Endothelial cell of umbilical vein (primary cell): Measurements from ENCODE around the gene SLC9C2. TPM values are rescaled to one million over a fixed set of nuclear protein-coding genes. Genes with fewer than 3 reads are reported as not detected.
"Not testable (repeated sequence)": the region's sequence is repeated elsewhere in the genome, so short reads cannot be mapped to it uniquely, and the experiment has no call there.

ENCODE experiments used
- BruUV-seq: library from RNA; stranded (reverse); fragments of 400-500 nt; replicated peaks from 2 replicates; lab custom pipeline; 2021; lab: Mats Ljungman, UMichigan
- CTCF ChIA-PET: fragments of 300-600, 350-600 bp; sonication (Branson Sonifier 250); formaldehyde crosslinking; loops from one replicate; lab custom pipeline; 2021; ENCODE audit warnings: antibody characterized with exemption, inconsistent platforms; lab: Charles Lee
- POLR2A ChIA-PET: fragments of 300-600, 350-600 bp; sonication (Branson Sonifier 250); formaldehyde crosslinking; loops from one replicate; lab custom pipeline; 2021; ENCODE audit warnings: antibody characterized with exemption, inconsistent platforms; lab: Charles Lee
- DNase-seq: peaks from one replicate; pipeline ENCODE4 v3.0.0-alpha.2; 2011; ENCODE audit warnings: low read depth, low spot score
- FAIRE-seq: peaks from 2 replicates; lab custom pipeline; 2011; peaks lifted over from hg19 to GRCh38; lab: Jason Lieb, UNC
- H2AFZ ChIP-seq: 2 replicates; pipeline ENCODE4 v1.6.0; 2012; ENCODE audit warnings: low read depth, low read length, control low read depth, inconsistent platforms
- H3K27ac ChIP-seq: 2 replicates; pipeline ENCODE4 v1.5.1; 2011; ENCODE audit warnings: low read depth, mild to moderate bottlenecking, control low read depth, low read length, moderate library complexity; ENCODE audit not compliant: insufficient read depth
- H3K27me3 ChIP-seq, 2 experiments: 2 replicates each; pipeline versions ENCODE4 v1.6.0 to v1.6.1; 2011; ENCODE audit warnings: low read length in 2 of 2, mixed read lengths in 1 of 2; ENCODE audit not compliant: control insufficient read depth in 2 of 2, insufficient read depth in 2 of 2
- H3K36me3 ChIP-seq, 2 experiments: 2 replicates in 1 of 2; 3 replicates in 1 of 2; pipeline ENCODE4 v1.5.1; 2011; ENCODE audit warnings: low read length in 2 of 2, mild to moderate bottlenecking in 1 of 2, moderate library complexity in 1 of 2; ENCODE audit not compliant: control insufficient read depth in 2 of 2, insufficient read depth in 2 of 2; ENCODE audit errors: extremely low read depth in 1 of 2
- H3K4me1 ChIP-seq: 3 replicates; pipeline ENCODE4 v1.5.1; 2011; ENCODE audit warnings: mild to moderate bottlenecking, low read length; ENCODE audit not compliant: control insufficient read depth, insufficient read depth; ENCODE audit errors: extremely low read depth
- H3K4me2 ChIP-seq: 2 replicates; pipeline ENCODE4 v1.6.1; 2011; ENCODE audit warnings: low read length, control low read depth, mixed read lengths; ENCODE audit not compliant: insufficient read depth
- H3K4me3 ChIP-seq, 3 experiments: fragments of 200-600 bp in 1 of 3; sonication (generic), shearing (Covaris generic) in 1 of 3; replicated peaks in 1 of 3; 2 replicates each; pipeline ENCODE4 v1.5.1; 2011 to 2016; ENCODE audit warnings: control low read depth in 3 of 3, low read length in 3 of 3, mild to moderate bottlenecking in 2 of 3, inconsistent platforms in 1 of 3, low read depth in 1 of 3, moderate library complexity in 1 of 3; ENCODE audit not compliant: insufficient read depth in 1 of 3
- H3K79me2 ChIP-seq: 2 replicates; pipeline ENCODE4 v1.6.0; 2012; ENCODE audit warnings: low read length, inconsistent platforms; ENCODE audit not compliant: control insufficient read depth, insufficient read depth
- H3K9ac ChIP-seq: replicated peaks from 2 replicates; pipeline ENCODE3; 2011; ENCODE audit warnings: low read length, control low read depth; ENCODE audit not compliant: insufficient read depth; ENCODE audit errors: extremely low read depth
- H3K9me1 ChIP-seq: replicated peaks from 3 replicates; pipeline ENCODE4 v1.6.0; 2011; ENCODE audit warnings: mild to moderate bottlenecking, low read length; ENCODE audit not compliant: control insufficient read depth, insufficient read depth; ENCODE audit errors: extremely low read depth
- H3K9me3 ChIP-seq: replicated peaks from 2 replicates; pipeline ENCODE4 v1.5.1; 2012; ENCODE audit warnings: low read length, inconsistent platforms; ENCODE audit not compliant: control insufficient read depth, insufficient read depth
- H4K20me1 ChIP-seq: replicated peaks from 2 replicates; pipeline ENCODE3; 2011; ENCODE audit warnings: mild to moderate bottlenecking, low read length; ENCODE audit not compliant: control insufficient read depth, insufficient read depth; ENCODE audit errors: extremely low read depth
- EZH2 ChIP-seq: IDR thresholded peaks from 2 replicates; pipeline ENCODE4 v1.6.1; 2012; ENCODE audit warnings: borderline replicate concordance, low read depth, mild to moderate bottlenecking, moderate library complexity, low read length, inconsistent platforms; ENCODE audit not compliant: severe bottlenecking
- GATA2 ChIP-seq: IDR thresholded peaks from 2 replicates; pipeline ENCODE4 v1.7.0; 2011; ENCODE audit warnings: low read depth, mild to moderate bottlenecking, moderate library complexity, mixed read lengths, low read length; ENCODE audit not compliant: insufficient read length, insufficient read depth
- JUN ChIP-seq: IDR thresholded peaks from 2 replicates; pipeline ENCODE4 v1.6.1; 2011; ENCODE audit warnings: borderline replicate concordance, low read depth; ENCODE audit not compliant: insufficient read length, insufficient read depth
- POLR2A ChIP-seq: IDR thresholded peaks from 2 replicates; pipeline ENCODE4 v1.6.1; 2012; ENCODE audit warnings: low read depth, mild to moderate bottlenecking, control low read depth, low read length
- POLR2AphosphoS5 ChIP-seq: IDR thresholded peaks from 2 replicates; pipeline ENCODE4 v1.6.1; 2012; ENCODE audit warnings: low read depth, mild to moderate bottlenecking, control low read depth, low read length, moderate library complexity; ENCODE audit not compliant: insufficient read depth
- dilution Hi-C: fragments of 300-500 bp; cut with MboI; formaldehyde crosslinking; loops from one replicate; pipeline ENCODE4 v1.15.0; 2019; ENCODE audit warnings: low sequenced_read_pairs; ENCODE audit not compliant: extremely low pct_ligation_motif_present
- intact Hi-C: fragments of 100-400 bp; cut with micrococcal nuclease; formaldehyde crosslinking; loops from one replicate; pipeline ENCODE4 v1.10.0; 2022
- polyA plus RNA-seq, 4 experiments: library from polyadenylated mRNA; depleted of rRNA in 3 of 4; stranded (reverse) in 3 of 4; unstranded in 1 of 4; fragments of >200 nt; gene quantifications; 2 replicates each; pipeline versions ENCODE4 v1.2.1 to v1.2.3, GENCODE V29; 2011 to 2012; ENCODE audit warnings: missing spikeins in 1 of 4
- total RNA-seq: library from RNA; stranded (reverse); gene quantifications from 2 replicates; pipeline ENCODE4 v1.2.3, GENCODE V29; 2021
- TF ChIP-seq, protein P1 (sequence below), 2 donors: IDR thresholded peaks; 1 replicate in 1 of 2; 2 replicates in 1 of 2; pipeline ENCODE4 v1.5.1; 2011; ENCODE audit warnings: low read length in 2 of 2, mild to moderate bottlenecking in 2 of 2, moderate library complexity in 2 of 2, control low read depth in 1 of 2, inconsistent platforms in 1 of 2, low read depth in 1 of 2; ENCODE audit not compliant: insufficient read depth in 1 of 2; ENCODE audit errors: extremely low read depth in 1 of 2

SLC9C2 gene
- total and polyA plus RNA-seq, 2 donors (not counting 3 experiments of a cell fraction or from before 2014, with no cell fraction given): 0.15 TPM; not detected in 1

DNA sequence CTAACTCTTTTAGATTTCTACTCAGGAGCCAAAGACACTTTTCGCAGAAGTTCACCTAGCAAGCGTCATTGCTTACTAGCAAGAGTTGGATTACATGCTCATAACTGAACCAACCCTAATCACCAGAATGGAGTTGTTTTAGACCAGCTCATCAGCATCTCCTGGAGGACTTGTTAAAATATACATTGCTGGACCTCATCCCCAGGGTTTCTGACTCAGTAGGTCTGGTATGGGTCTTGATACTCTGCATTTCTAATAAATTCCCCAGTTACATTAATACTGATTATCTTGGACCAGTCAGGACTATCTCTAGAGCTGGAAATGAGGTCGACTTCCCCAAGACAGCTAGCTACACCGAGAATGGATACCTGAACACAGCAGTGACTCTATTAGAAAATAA lies 135.4 kb downstream of the SLC9C2 start:
- H3K9me3 ChIP-seq: no peaks in the 10 kb centered on the region
- intact Hi-C loops: no loop called here
- no peak overlapping the region for H3K4me2 ChIP-seq
- DNase-seq (no peak), FAIRE-seq (no peak)
- no peak for TF ChIP-seq POLR2A
- TF ChIP-seq, protein P1, sequence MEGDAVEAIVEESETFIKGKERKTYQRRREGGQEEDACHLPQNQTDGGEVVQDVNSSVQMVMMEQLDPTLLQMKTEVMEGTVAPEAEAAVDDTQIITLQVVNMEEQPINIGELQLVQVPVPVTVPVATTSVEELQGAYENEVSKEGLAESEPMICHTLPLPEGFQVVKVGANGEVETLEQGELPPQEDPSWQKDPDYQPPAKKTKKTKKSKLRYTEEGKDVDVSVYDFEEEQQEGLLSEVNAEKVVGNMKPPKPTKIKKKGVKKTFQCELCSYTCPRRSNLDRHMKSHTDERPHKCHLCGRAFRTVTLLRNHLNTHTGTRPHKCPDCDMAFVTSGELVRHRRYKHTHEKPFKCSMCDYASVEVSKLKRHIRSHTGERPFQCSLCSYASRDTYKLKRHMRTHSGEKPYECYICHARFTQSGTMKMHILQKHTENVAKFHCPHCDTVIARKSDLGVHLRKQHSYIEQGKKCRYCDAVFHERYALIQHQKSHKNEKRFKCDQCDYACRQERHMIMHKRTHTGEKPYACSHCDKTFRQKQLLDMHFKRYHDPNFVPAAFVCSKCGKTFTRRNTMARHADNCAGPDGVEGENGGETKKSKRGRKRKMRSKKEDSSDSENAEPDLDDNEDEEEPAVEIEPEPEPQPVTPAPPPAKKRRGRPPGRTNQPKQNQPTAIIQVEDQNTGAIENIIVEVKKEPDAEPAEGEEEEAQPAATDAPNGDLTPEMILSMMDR (IDR thresholded peaks at IDR 0.05; ENCODE audit: extremely low read depth in 1 of 2, insufficient read depth in 1 of 2, low read depth in 1 of 2, low read length in 2 of 2): no peak
- no peak for TF ChIP-seq POLR2AphosphoS5
- no peak for TF ChIP-seq GATA2
- TF ChIP-seq JUN: no peak
- no peak for TF ChIP-seq EZH2
- no peak overlapping the region for H3K27ac ChIP-seq
- dilution Hi-C loops: no loop called here
- H3K9ac ChIP-seq: no peak overlapping the region
- H3K4me3 ChIP-seq: no peak overlapping the region
- H3K79me2 ChIP-seq: peaks cover 2% of the 10 kb centered on the region
- no peaks in the 10 kb centered on the region for H3K27me3 ChIP-seq
- H3K4me1 ChIP-seq: no peaks in the 10 kb centered on the region
- H3K9me1 ChIP-seq: no peaks in the 10 kb centered on the region
- H4K20me1 ChIP-seq: no peaks in the 10 kb centered on the region
- no peak overlapping the region for H2AFZ ChIP-seq
- POLR2A ChIA-PET: no interaction called here
- CTCF ChIA-PET: no interaction called here
- H3K36me3 ChIP-seq: no peaks in the 10 kb centered on the region
- BruUV-seq: no TSS peak

- H3K4me1 ChIP-seq, H3K9me3 ChIP-seq, H3K27ac ChIP-seq, H3K36me3 ChIP-seq, BruUV-seq, H3K4me2 ChIP-seq, H2AFZ ChIP-seq, dilution Hi-C loops, POLR2A ChIA-PET, H3K79me2 ChIP-seq, H3K9me1 ChIP-seq, H4K20me1 ChIP-seq, DNase-seq, H3K9ac ChIP-seq, H3K4me3 ChIP-seq, H3K27me3 ChIP-seq, intact Hi-C loops, FAIRE-seq: not testable (repeated sequence)
- CTCF ChIA-PET: interaction anchor here (1.0 kb wide), 1 partner anchor 25 kb away, joined by 4 read pairs; no protein-coding TSS in a partner anchor
Observed at GRCh38 chr1:173464185-173464584, 138.7 kb downstream of the SLC9C2 start.

DNA sequence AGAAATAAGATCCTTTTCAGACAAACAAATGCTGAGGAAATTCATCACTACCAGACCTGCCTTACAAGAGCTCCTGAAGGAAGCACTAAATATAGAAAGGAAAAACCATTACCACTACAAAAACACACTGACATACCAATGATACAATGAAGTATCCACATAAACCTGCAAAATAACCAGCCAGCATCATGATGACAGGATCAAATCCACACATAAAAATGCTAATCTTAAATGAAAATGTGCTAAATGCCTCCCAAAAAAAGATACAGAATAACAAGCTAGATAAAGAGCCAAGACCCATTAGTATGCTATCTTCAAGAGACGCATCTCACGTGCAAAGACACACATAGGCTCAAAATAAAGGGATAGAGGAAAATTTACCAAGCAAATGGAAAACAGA lies 140.2 kb downstream of the SLC9C2 start:
- H3K79me2 ChIP-seq, H3K27me3 ChIP-seq, H4K20me1 ChIP-seq, H3K4me2 ChIP-seq, H3K9me3 ChIP-seq, intact Hi-C loops, H3K4me3 ChIP-seq, POLR2A ChIA-PET, H3K9ac ChIP-seq, FAIRE-seq, DNase-seq, H3K4me1 ChIP-seq, H2AFZ ChIP-seq, H3K27ac ChIP-seq, dilution Hi-C loops, H3K9me1 ChIP-seq, H3K36me3 ChIP-seq, BruUV-seq: not testable (repeated sequence)
- CTCF ChIA-PET: interaction anchor here (1.2 kb wide), 1 partner anchor 27 kb away, joined by 3 read pairs; no protein-coding TSS in a partner anchor
